Transverse colon (tissue), 4 donors: ENCODE measurements around the gene TMEM184A. TPM values are rescaled to one million over a fixed set of nuclear protein-coding genes. Genes with fewer than 3 reads are reported as not detected.

ENCODE experiments used
- DNase-seq: peaks from one replicate; pipeline ENCODE4 v3.0.0-alpha.2; 2019
- H3K27ac ChIP-seq, 4 donors: fragments of 200-600 bp; sonication (generic); 2 replicates each; pipeline ENCODE4 v1.5.1; 2016 to 2018; ENCODE audit warnings: inconsistent platforms in 4 of 4
- H3K27me3 ChIP-seq: fragments of 200-600 bp; sonication (generic); 2 replicates; pipeline ENCODE4 v1.5.1; 2017; ENCODE audit warnings: inconsistent platforms
- H3K36me3 ChIP-seq, 4 donors: fragments of 200-600 bp; sonication (generic); 2 replicates each; pipeline ENCODE4 v1.5.1; 2017 to 2019; ENCODE audit warnings: inconsistent platforms in 4 of 4
- H3K4me1 ChIP-seq, 4 donors: fragments of 200-600 bp; sonication (generic); 2 replicates each; pipeline ENCODE4 v1.5.1; 2017 to 2020; ENCODE audit warnings: inconsistent platforms in 4 of 4
- H3K4me3 ChIP-seq, 4 donors: fragments of 200-600 bp; sonication (generic); 1 replicate in 1 of 4; 2 replicates in 3 of 4; pipeline versions ENCODE4 v1.5.1 to v1.6.1; 2017 to 2019; ENCODE audit warnings: inconsistent platforms in 4 of 4
- H3K9me3 ChIP-seq, 2 donors: fragments of 200-600 bp; sonication (generic); 2 replicates each; pipeline ENCODE4 v1.5.1; 2017 to 2019; ENCODE audit warnings: inconsistent platforms in 2 of 2
- EP300 ChIP-seq: sonication (generic); formaldehyde crosslinking; IDR thresholded peaks from one replicate; pipeline ENCODE4 v1.6.1; 2017; ENCODE audit warnings: antibody characterized with exemption, low read depth
- POLR2A ChIP-seq: fragments of 450-650 bp; IDR thresholded peaks from one replicate; pipeline ENCODE4 v1.6.1; 2016; ENCODE audit warnings: antibody characterized with exemption, mild to moderate bottlenecking, moderate library complexity
- POLR2AphosphoS5 ChIP-seq, 3 donors: sonication (generic); formaldehyde crosslinking; IDR thresholded peaks; one replicate each; pipeline ENCODE4 v1.6.1; 2016; ENCODE audit warnings: antibody characterized with exemption in 3 of 3
- WGBS, 2 donors: methylation state at CpG; one replicate each; pipeline ENCODE4 v1.1.5; 2018; ENCODE audit warnings: low coverage in 1 of 2; 5-methylcytosine and 5-hydroxymethylcytosine counted together
- in situ Hi-C, 4 donors: fragments of 200-750 bp; cut with MboI; loops; one replicate each; pipeline versions ENCODE4 v1.15.0 to v1.15.1; 2017; ENCODE audit warnings: low sequenced_read_pairs in 3 of 4, low pct_ligation_motif_present in 1 of 4, low pct_unique_long_range_greater_than_20kb in 1 of 4
- intact Hi-C: fragments of 100-400 bp; cut with DNase I; formaldehyde crosslinking; loops from one replicate; pipeline ENCODE4 v1.15.1; 2023; ENCODE audit warnings: low total_unique reads
- total RNA-seq, 4 donors: library from RNA; depleted of rRNA; stranded (reverse); fragments of >200 nt; gene quantifications; one replicate each; pipeline ENCODE4 v1.1.0, GENCODE V29; 2016
- TF ChIP-seq, protein P1 (sequence below), 5 experiments: fragments of 200-600 bp in 3 of 5; fragments of 450-650 bp in 2 of 5; sonication (generic) in 3 of 5; IDR thresholded peaks; 1 replicate in 2 of 5; 2 replicates in 3 of 5; pipeline ENCODE4 v1.5.1; 2016 to 2017; ENCODE audit warnings: antibody characterized with exemption in 5 of 5, inconsistent platforms in 3 of 5, mild to moderate bottlenecking in 2 of 5, moderate library complexity in 1 of 5

TMEM184A gene
- total RNA-seq, 4 donors from 2014 or later: 49.9 to 151 (median 94.1) TPM

DNA sequence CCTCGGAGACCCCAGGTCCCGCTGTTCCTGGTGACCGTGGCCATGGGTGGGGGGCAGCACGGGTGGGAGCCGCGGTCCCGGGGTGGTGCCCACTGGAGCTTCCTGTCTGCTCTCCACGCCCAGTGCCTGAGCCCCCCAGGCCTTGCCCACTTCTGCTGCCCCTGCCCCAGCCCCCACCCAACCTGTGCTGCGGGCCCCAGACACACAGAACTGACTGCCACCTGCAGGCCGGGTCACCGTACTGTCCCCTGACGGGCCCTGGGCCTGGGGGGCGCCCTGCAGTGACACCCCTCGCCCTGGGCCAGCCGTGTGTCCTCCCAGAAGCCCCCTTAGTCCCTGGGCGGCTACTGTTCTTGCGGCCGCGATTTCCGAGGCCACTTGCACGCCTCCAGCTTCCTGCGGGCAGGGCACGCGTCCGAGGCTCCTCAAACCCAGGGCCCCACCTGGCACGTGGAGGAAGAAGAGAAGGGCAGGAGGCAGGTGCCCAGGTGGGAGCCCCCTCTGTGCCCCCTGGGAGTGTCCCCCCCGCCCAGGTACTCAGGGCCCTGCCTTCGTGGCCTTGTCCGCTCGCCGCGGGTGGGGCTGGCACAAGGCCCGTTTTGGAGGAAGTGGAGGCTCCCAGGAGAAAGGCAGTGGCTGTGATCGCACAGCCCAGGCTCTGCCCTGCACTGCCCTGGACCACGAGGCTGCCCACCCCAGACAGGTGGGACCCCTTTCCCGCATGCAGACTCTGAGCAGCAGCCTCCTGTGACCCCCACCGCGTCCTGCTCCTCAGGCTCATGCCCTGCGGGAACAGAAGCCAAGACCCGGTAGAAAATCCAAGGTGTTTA lies 10.4 kb downstream of the TMEM184A start:
- peaks cover 0 to 7% (median under 1%) of the 10 kb centered on the region in 4 donors for H3K36me3 ChIP-seq
- peaks cover 0 to 10% (median 0%) of the 10 kb centered on the region in 4 donors for H3K4me1 ChIP-seq
- H3K27ac ChIP-seq: peak overlapping the region in 1 of 4 donors; percentile 4
- in situ Hi-C loops: no loop called here
- WGBS, 2 donors: 75% methylated on average over 40 of the region's 40 CpGs; no CpG with 5 or more reads in 1 of the 2 donors
- intact Hi-C loops: no loop called here
- no peak for TF ChIP-seq EP300
- TF ChIP-seq, protein P1, sequence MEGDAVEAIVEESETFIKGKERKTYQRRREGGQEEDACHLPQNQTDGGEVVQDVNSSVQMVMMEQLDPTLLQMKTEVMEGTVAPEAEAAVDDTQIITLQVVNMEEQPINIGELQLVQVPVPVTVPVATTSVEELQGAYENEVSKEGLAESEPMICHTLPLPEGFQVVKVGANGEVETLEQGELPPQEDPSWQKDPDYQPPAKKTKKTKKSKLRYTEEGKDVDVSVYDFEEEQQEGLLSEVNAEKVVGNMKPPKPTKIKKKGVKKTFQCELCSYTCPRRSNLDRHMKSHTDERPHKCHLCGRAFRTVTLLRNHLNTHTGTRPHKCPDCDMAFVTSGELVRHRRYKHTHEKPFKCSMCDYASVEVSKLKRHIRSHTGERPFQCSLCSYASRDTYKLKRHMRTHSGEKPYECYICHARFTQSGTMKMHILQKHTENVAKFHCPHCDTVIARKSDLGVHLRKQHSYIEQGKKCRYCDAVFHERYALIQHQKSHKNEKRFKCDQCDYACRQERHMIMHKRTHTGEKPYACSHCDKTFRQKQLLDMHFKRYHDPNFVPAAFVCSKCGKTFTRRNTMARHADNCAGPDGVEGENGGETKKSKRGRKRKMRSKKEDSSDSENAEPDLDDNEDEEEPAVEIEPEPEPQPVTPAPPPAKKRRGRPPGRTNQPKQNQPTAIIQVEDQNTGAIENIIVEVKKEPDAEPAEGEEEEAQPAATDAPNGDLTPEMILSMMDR (IDR thresholded peaks at IDR 0.05): peak in 3 of 5 experiments; percentile 9 to 26 (median 22)
- no peak for TF ChIP-seq POLR2A
- H3K9me3 ChIP-seq: no peaks in the 10 kb centered on the region
- no peak for DNase-seq
- no peaks in the 10 kb centered on the region for H3K27me3 ChIP-seq
- no peak overlapping the region for H3K4me3 ChIP-seq

DNA sequence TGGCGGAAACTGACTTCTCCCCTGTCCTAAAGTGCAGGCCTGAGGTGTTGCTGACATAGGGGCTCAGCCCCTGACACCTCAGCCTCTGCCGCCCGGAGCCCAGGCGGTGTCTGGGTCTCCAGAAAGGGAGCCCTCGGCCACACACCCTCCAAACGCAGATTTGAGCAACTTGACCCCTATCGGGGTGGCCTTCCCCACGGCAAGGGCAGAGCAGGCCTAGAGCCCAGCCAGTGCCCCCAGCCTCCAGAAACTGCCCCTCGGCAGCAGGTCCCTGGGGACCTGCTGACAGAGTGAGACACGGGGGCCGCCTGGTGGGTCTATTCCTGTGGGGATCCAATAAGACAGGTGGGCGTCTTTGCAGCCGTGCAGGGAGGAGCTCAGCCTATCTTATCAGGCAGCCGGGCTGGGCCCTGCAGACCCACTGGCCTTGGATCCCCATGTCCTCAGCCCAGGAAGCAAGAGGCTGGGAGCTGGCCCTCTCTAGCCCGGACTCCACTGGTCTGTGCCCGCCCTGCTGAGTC lies 11.0 kb downstream of the TMEM184A start:
- 82% methylated on average over 16 of the region's 16 CpGs; no CpG with 5 or more reads in 1 of the 2 donors for whole genome bisulfite sequencing, 2 donors
- H3K4me3 ChIP-seq: no peak overlapping the region
- no peak overlapping the region for H3K27ac ChIP-seq
- H3K36me3 ChIP-seq: peaks cover 0 to 11% (median 4%) of the 10 kb centered on the region in 4 donors
- peaks cover 0 to 10% (median 0%) of the 10 kb centered on the region in 4 donors for H3K4me1 ChIP-seq
- H3K9me3 ChIP-seq: no peaks in the 10 kb centered on the region
- no peaks in the 10 kb centered on the region for H3K27me3 ChIP-seq
- in situ Hi-C loops (no loop called here), intact Hi-C loops (no loop called here)
- TF ChIP-seq EP300 (no peak), POLR2AphosphoS5 (IDR thresholded peaks at IDR 0.05) (no peak), POLR2A (no peak)
- TF ChIP-seq, protein P1 (IDR thresholded peaks at IDR 0.05): no peak
- DNase-seq: no peak

DNA sequence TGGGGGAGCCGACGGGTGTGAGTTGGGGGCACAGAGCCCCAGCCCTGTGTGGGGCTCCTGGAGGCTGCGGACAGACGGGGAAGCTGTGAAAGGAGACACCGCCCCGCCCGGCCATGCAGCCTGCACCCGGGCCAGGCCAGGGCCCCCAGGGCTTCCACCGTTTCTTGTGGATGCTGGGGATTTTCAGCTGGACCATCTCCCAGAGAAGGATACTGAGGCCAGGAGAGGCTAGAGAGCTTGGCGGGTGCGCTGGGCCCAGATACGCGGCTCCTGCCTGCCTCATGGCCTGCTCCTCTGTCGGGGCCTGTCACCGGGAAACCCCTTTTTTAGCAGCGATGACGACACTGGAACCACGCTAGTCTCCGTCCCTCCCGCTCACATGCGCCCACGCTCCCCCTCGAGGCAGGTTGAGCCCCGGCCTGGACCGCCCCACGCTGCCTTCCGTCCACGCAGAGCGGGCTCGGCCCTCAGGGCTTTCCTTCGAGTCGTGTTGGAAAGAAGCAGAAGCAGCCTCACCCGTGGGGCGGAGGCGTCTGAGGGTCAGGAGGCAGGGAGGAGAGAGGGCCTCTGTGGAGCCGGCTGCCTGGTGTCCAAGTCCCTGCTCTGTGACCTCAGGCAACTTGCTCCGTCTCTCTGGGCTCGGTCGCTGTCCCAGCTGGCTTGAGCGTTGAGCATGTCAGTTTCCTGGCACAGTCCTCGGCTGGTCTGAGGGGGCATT lies 11.7 kb downstream of the TMEM184A start:
- intact Hi-C loops: no loop called here
- Histone ChIP-seq H3K27me3 (no peaks in the 10 kb centered on the region), H3K27ac (peak overlapping the region in 1 of 4 donors; percentile 29), H3K4me3 (no peak overlapping the region), H3K9me3 (no peaks in the 10 kb centered on the region), H3K36me3 (peaks cover 0 to 15% (median 7%) of the 10 kb centered on the region in 4 donors), H3K4me1 (peaks cover 0 to 10% (median 0%) of the 10 kb centered on the region in 4 donors)
- in situ Hi-C loops: no loop called here
- 79% methylated on average over 39 of the region's 41 CpGs; no CpG with 5 or more reads in 1 of the 2 donors for WGBS, 2 donors
- no peak for DNase-seq
- TF ChIP-seq POLR2A (no peak), EP300 (no peak), POLR2AphosphoS5 (IDR thresholded peaks at IDR 0.05) (peak in 1 of 3 donors; percentile 6)
- TF ChIP-seq, protein P1 (IDR thresholded peaks at IDR 0.05): no peak

DNA sequence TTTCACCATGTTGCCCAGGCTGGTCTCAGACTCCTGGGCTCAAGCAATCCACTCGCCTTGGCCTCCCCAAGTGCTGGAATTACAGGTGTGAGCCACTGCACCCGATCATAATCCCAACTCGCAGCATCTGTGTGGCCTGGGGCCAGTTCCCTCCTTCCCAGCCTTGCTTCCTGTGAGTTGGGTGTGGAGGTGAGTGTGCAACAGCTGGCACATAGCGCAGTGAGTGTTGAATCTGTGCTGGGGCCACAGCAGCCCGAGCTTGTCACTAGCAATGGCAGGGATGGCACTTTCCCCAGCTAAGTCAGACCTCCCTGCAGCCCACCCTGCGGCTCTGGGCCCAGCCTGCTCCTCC lies 12.2 kb downstream of the TMEM184A start:
- peaks cover 0 to 11% (median under 1%) of the 10 kb centered on the region in 4 donors for H3K4me1 ChIP-seq
- H3K27ac ChIP-seq: peak overlapping the region in 1 of 4 donors; percentile 29
- in situ Hi-C loops (no loop called here), intact Hi-C loops (no loop called here)
- TF ChIP-seq EP300 (no peak), POLR2AphosphoS5 (IDR thresholded peaks at IDR 0.05) (peak in 1 of 3 donors; percentile 49), POLR2A (no peak)
- WGBS, 2 donors: 69% methylated on average over 5 of the region's 6 CpGs; no CpG with 5 or more reads in 1 of the 2 donors
- peaks cover 0 to 16% (median 7%) of the 10 kb centered on the region in 4 donors for H3K36me3 ChIP-seq
- H3K27me3 ChIP-seq: no peaks in the 10 kb centered on the region
- no peak for DNase-seq
- H3K4me3 ChIP-seq: no peak overlapping the region
- H3K9me3 ChIP-seq: no peaks in the 10 kb centered on the region
